MM.1S (cell line): ENCODE data around the gene GOLGA8J.

Experiments
- EZH2 ChIP-seq: fragments of 300-600 bp; sonication (generic); optimal IDR thresholded peaks from 2 replicates; pipeline ENCODE3; 2017; ENCODE audit warnings: low read depth, mild to moderate bottlenecking, antibody characterized with exemption, low read length, mixed read lengths
- TF ChIP-seq, protein P1 (sequence below): fragments of 300-600 bp; sonication (generic); IDR thresholded peaks from 2 replicates; pipeline ENCODE4 v1.5.1; 2016; ENCODE audit warnings: antibody characterized with exemption, low read length, mixed read lengths

DNA sequence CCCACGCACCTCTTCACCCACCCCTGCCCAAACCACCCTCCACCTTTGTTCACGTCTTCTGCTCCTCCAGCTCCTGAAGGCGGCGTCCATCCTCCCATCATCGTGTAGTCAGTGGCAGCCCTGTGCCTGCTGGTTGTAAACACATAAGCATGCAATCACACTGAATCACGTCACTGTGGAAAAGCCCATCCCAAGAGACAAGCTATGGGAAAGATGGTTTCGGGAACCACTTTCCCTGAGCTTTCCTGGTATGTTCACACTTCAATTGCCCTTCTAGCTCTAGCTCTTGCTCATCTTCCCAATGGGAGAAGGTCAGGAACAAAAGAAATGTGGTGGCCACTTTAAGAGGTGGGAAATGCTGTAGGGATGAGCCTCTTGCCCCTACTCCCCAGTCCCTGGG is 14.4 kb upstream of the GOLGA8J start:
- TF ChIP-seq, protein P1, sequence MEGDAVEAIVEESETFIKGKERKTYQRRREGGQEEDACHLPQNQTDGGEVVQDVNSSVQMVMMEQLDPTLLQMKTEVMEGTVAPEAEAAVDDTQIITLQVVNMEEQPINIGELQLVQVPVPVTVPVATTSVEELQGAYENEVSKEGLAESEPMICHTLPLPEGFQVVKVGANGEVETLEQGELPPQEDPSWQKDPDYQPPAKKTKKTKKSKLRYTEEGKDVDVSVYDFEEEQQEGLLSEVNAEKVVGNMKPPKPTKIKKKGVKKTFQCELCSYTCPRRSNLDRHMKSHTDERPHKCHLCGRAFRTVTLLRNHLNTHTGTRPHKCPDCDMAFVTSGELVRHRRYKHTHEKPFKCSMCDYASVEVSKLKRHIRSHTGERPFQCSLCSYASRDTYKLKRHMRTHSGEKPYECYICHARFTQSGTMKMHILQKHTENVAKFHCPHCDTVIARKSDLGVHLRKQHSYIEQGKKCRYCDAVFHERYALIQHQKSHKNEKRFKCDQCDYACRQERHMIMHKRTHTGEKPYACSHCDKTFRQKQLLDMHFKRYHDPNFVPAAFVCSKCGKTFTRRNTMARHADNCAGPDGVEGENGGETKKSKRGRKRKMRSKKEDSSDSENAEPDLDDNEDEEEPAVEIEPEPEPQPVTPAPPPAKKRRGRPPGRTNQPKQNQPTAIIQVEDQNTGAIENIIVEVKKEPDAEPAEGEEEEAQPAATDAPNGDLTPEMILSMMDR = no peak
- no peak for TF ChIP-seq EZH2
